HG02885 (cell line): ENCODE measurements around the gene LIX1.

Source experiments
- ATAC-seq: cut with Tn5 transposase; IDR thresholded peaks from one replicate; pipeline ENCODE4 v1.9.1; 2021; ENCODE audit warnings: mild to moderate bottlenecking; ENCODE audit not compliant: unreplicated experiment, poor library complexity

Gene LIX1

DNA sequence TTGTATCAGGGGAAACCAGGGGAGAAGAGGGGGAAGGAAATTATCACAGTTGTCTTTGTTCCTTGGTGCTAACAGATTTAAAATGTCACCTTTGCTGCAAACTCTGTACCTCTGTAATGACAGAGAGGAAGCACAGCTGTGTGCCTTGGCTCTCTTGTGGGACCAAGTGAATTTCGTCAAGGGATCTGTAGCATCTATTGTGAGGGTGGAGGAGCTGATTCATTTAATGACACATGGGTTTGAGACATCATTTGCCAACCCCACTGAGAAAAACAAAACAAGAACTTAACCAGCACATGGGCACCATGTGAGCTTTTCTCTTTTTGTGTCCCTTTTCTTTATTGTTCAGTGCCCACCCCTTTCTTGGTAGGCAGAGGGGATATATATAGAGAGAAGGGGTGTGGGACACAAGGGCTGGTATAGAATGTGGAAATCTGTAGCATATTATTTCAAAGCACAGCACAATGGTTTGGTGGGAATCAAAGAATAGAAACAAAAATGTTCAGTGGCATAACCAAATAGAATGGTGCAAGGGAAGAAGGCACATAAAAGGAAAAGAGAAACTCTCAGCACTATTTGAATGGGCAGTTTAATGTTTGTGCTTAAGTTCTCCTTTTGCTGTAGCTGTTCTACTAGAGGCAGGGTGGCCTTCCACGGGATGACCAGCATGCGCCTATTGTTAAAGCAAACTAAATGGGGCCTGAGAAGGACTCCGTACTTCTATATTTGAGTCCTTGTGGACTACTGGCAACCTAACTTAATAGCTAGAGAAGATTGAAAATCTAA is 63.3 kb downstream of the LIX1 start:
- ATAC-seq = no peak

GRCh38 chr5:97077246-97077645 is 65.2 kb downstream of the LIX1 start:
- no peak for ATAC-seq

- no peak for ATAC-seq
Measured at GRCh38 chr5:97076098-97076497, 66.3 kb downstream of the LIX1 start.

- ATAC-seq = no peak
Measured at GRCh38 chr5:97075649-97076048, 66.8 kb downstream of the LIX1 start.

DNA sequence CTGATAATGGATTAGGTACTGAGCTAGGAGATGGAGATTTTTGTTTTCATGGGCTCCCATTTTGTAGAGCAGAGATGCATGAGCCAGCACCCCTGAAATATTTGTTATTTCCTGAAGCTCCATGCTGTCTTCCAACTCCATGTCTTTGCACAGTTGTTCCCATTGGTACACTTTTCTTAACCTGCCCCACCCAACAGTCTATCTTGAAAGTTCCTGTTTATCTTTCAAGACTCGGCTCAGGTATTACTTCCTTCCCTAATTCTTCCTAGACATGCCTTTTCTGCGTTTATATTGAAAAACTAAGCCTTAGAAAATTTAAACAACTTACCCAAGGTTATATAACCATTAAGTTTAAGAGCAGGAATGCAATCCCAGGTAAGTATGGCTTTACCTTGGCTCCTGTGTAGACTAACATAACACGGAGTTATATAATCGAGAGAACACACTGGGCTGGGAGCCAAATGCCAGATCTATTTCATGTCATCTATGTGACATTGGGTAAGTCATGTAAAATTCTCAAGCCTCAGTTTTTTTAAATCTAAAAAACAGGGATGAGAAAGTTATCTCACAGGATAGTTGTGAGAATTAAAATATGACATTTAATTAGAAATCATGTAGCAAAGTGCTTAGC is 67.4 kb downstream of the LIX1 start:
- no peak for ATAC-seq

- no peak for ATAC-seq
Measured at GRCh38 chr5:97073420-97073819, 69.0 kb downstream of the LIX1 start.

GRCh38 chr5:97072696-97073095 is 69.7 kb downstream of the LIX1 start:
- no peak for ATAC-seq

GRCh38 chr5:97071993-97072392 is 70.4 kb downstream of the LIX1 start:
- no peak for ATAC-seq

- ATAC-seq = no peak
Measured at GRCh38 chr5:97071101-97071500, 71.3 kb downstream of the LIX1 start.

DNA sequence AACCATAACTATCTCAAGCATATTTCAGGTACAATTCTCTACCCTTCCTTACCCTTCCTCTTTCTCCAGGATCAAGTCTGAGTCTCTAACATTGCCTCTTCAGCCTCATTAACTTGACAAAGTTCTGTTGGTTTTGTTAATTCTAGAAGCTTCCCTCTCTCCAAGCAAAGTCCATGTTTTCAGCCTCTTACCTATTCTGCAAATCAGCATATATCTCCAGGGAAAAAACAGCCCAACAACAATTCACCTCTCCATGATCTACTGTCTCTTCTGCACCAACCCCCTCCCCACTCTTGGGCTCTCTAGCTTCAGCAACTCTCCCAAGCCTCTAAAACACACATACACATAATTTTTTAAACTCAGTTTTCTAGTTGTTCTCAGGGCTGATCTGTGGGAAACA is 72.2 kb downstream of the LIX1 start:
- ATAC-seq = no peak

DNA sequence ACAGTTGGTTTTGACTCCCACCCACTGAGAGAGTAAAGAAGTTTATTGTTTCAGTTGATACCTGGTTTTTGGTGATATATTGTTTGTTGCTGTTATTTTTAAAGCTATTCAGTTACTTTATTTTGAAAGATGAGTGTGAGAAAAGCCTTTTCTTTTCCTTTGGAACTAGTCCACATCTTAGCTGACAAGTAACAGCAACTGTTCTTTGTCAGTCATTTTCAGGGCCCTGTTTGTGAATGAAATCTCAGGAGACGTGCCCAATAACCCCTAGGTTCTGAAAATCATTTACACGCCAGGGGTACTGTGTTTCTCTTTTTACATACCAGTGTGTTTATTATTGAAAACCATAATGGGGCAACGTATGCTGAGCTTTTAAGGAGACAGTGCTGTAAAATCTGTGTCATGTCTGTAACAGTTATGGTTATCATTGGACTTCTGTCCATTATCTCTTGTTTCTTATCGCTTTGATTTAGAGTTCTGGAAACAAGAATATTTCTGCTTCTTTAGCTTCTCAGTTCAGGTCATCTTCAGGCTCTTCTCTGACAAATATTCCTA is 75.0 kb downstream of the LIX1 start:
- no peak for ATAC-seq

DNA sequence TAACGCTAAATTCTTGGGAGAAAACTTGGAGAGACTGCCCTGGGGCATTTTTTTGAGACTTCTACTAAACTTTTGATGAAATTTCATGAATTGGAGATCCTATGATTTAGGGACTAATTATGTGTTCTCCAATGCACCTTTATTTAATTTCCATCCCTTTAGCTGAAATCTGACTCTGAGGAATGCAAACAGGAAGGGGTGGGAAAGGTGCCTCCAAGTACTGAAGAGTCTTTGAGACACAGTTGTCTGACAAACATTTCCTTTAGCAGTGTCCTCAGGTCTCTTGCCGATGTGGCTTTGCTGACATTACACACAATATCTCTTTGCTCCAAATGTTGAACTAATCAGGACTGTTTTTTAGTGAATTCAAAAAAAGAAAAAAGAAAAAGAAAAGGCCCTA is 76.9 kb downstream of the LIX1 start:
- no peak for ATAC-seq

DNA sequence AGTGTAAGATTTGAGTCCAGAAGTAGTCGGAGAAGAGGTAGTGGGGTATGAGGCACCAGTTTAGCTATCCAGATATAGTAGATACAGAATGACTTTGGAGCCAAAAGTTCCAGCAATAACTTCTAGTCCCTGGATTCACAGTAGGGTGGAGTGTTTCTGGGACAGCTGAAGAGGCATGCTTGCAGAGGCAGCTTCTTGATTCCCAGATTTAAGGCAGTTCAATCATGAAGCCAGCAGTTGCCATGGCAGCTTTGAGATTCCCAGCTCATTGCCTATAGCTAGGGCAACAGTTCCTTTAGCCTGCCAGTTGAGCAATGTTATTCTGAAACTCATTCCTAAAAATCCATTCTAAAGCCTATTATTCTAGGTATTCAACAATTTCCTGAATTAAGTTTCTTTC is 79.2 kb downstream of the LIX1 start:
- ATAC-seq = no peak

- no peak for ATAC-seq
Measured at GRCh38 chr5:97062046-97062445, 80.4 kb downstream of the LIX1 start.

- no peak for ATAC-seq
Measured at GRCh38 chr5:97056263-97056662, 86.1 kb downstream of the LIX1 start.

GRCh38 chr5:97049175-97049574 is 93.2 kb downstream of the LIX1 start:
- no peak for ATAC-seq

DNA sequence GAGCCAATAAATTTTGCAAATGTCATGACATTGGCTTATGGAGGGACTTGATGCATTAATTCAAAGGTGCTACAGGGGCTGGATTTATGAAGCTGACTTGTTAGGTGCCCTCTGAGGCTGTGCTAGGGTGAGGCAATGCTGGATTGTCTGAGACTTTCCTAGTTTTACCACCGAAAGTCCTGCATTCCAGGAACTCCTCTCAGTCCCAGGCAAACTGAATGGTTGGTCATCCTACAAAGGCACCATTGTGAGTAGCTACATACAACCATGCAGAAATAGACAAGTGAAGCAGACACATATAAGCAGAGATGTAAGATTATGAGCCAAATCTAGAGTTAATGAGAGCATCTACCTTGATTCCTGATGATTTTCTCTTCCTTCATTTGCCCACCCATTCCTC is 95.3 kb downstream of the LIX1 start:
- ATAC-seq = no peak

GRCh38 chr5:97046270-97046982 is 96.0 kb downstream of the LIX1 start:
- no peak for ATAC-seq

- no peak for ATAC-seq
Measured at GRCh38 chr5:97044052-97044451, 98.4 kb downstream of the LIX1 start.

DNA sequence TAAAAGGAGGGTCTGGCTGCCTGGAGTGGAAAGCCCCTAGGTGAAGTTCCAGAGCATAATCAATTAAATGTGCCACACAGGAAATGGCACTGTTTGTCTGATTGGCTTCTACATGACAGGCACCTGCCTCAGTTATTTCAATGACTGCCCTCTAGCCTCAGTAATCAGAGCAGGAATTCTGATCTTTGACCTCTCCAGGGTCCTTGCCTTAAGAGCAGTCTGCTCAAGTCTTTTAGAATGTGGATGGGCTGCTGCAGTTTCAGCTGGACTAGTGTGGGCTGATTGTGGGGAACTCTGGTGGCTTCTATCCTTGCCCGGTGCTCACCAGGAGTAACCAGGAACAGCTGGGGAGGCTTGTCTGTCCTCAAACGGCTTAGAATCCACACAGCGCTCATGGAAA is 98.9 kb downstream of the LIX1 start:
- no peak for ATAC-seq

- no peak for ATAC-seq
Measured at GRCh38 chr5:97042996-97043395, 99.4 kb downstream of the LIX1 start.
